GM12878 (cell line): ENCODE measurements around the gene TOMM40. TPM values are rescaled to one million over a fixed set of nuclear protein-coding genes. Genes with fewer than 3 reads are reported as not detected.

Experiments used
- ATAC-seq: fragments of 200-7000 bp; cut with Tn5 transposase; 3 replicates; pipeline ENCODE4 v1.9.1; 2020; ENCODE audit warnings: mild to moderate bottlenecking, moderate library complexity
- BruUV-seq: library from RNA; stranded (reverse); fragments of 400-500 nt; replicated peaks from 2 replicates; lab custom pipeline; 2021; lab: Mats Ljungman, UMichigan
- CTCF ChIA-PET: fragments of 300-600 bp; sonication (Branson Sonifier 250); formaldehyde crosslinking; extraction: SDS; loops from one replicate; lab custom pipeline; 2021; ENCODE audit warnings: inconsistent platforms; lab: Yijun Ruan, JAX
- POLR2A ChIA-PET: fragments of 350-600 bp; formaldehyde crosslinking; extraction: SDS; loops from one replicate; lab custom pipeline; 2021; ENCODE audit warnings: inconsistent platforms; lab: Charles Lee
- RAD21 ChIA-PET: fragments of 300-600 bp; sonication (Branson Sonifier 250); formaldehyde crosslinking; loops from one replicate; lab custom pipeline; 2023; ENCODE audit warnings: antibody characterized with exemption; ENCODE audit not compliant: unreplicated experiment; lab: Charles Lee
- SMC1A ChIA-PET: fragments of 300-600 bp; sonication (Branson Sonifier 250); formaldehyde crosslinking; loops from one replicate; lab custom pipeline; 2023; ENCODE audit not compliant: unreplicated experiment, uncharacterized antibody; lab: Charles Lee
- DNase-seq: peaks from one replicate; pipeline ENCODE4 v3.0.0-alpha.2; 2011; ENCODE audit warnings: low read depth, low spot score
- FAIRE-seq: peaks from 3 replicates; lab custom pipeline; 2011; peaks lifted over from hg19 to GRCh38; lab: Jason Lieb, UNC
- H2AFZ ChIP-seq: 2 replicates; pipeline ENCODE4 v1.6.0; 2011; ENCODE audit warnings: low read depth, low read length, control low read depth; ENCODE audit not compliant: control insufficient read depth
- H3K27ac ChIP-seq: 2 replicates; pipeline ENCODE4 v1.5.1; 2011; ENCODE audit warnings: control low read depth; ENCODE audit not compliant: control insufficient read depth, insufficient read depth
- H3K27me3 ChIP-seq, 2 experiments: replicated peaks in 1 of 2; 2 replicates each; pipeline versions ENCODE4 v1.6.0 to v1.6.1; 2011; ENCODE audit warnings: low read length in 1 of 2; ENCODE audit not compliant: control insufficient read depth in 2 of 2, insufficient read depth in 2 of 2
- H3K36me3 ChIP-seq, 2 experiments: 2 replicates each; pipeline ENCODE4 v1.5.1; 2011; ENCODE audit warnings: low read length in 1 of 2; ENCODE audit not compliant: control insufficient read depth in 2 of 2, insufficient read depth in 2 of 2
- H3K4me1 ChIP-seq: 2 replicates; pipeline ENCODE4 v1.6.1; 2011; ENCODE audit warnings: mild to moderate bottlenecking, low read length, moderate library complexity, mixed read lengths; ENCODE audit not compliant: control insufficient read depth, insufficient read depth
- H3K4me2 ChIP-seq: 2 replicates; pipeline ENCODE4 v1.6.0; 2011; ENCODE audit warnings: control low read depth; ENCODE audit not compliant: control insufficient read depth, insufficient read depth
- H3K4me3 ChIP-seq: fragments of 200-600 bp; sonication (generic); 2 replicates; pipeline ENCODE4 v1.5.1; 2016
- H3K79me2 ChIP-seq: 2 replicates; pipeline ENCODE4 v1.6.0; 2011; ENCODE audit warnings: low read length; ENCODE audit not compliant: control insufficient read depth, insufficient read depth
- H3K9ac ChIP-seq: 2 replicates; pipeline ENCODE4 v1.8.0; 2011; ENCODE audit warnings: low read length, control low read depth, mixed read lengths; ENCODE audit not compliant: control insufficient read depth, insufficient read depth
- H3K9me3 ChIP-seq: replicated peaks from 3 replicates; pipeline ENCODE4 v1.5.1; 2011; ENCODE audit warnings: mild to moderate bottlenecking, low read length; ENCODE audit not compliant: control insufficient read depth, insufficient read depth
- H4K20me1 ChIP-seq: 2 replicates; pipeline ENCODE4 v1.6.0; 2011; ENCODE audit not compliant: control insufficient read depth, insufficient read depth
- BHLHE40 ChIP-seq, 2 experiments: fragments of 450-650 bp in 1 of 2; IDR thresholded peaks; 2 replicates each; pipeline ENCODE4 v1.6.1; 2011 to 2017; ENCODE audit warnings: low read depth in 2 of 2, borderline replicate concordance in 1 of 2, improper control_type of control experiment in 1 of 2, low read length in 1 of 2, mild to moderate bottlenecking in 1 of 2
- CBFB ChIP-seq: IDR thresholded peaks from 2 replicates; pipeline ENCODE4 v1.6.1; 2016; ENCODE audit warnings: antibody characterized with exemption, low read depth
- ETV6 ChIP-seq, 2 experiments: fragments of 450-650 bp in 1 of 2; IDR thresholded peaks in 1 of 2; conservative IDR thresholded peaks in 1 of 2; 2 replicates each; pipeline ENCODE4 v1.6.1; 2014; ENCODE audit warnings: antibody characterized with exemption in 1 of 2, borderline replicate concordance in 1 of 2, low read depth in 1 of 2, mild to moderate bottlenecking in 1 of 2, moderate library complexity in 1 of 2
- IRF5 ChIP-seq: fragments of 450-650 bp; IDR thresholded peaks from 2 replicates; pipeline ENCODE4 v1.6.1; 2017; ENCODE audit warnings: borderline replicate concordance
- JUND ChIP-seq: IDR thresholded peaks from 2 replicates; pipeline ENCODE4 v1.6.1; 2012; ENCODE audit warnings: low read depth, mild to moderate bottlenecking, low read length, improper control_type of control experiment, moderate library complexity
- POLR2A ChIP-seq: IDR thresholded peaks from 2 replicates; pipeline ENCODE4 v1.6.1; 2011; ENCODE audit warnings: low read depth, mild to moderate bottlenecking, low read length
- SMAD1 ChIP-seq: fragments of 450-650 bp; IDR thresholded peaks from 2 replicates; pipeline ENCODE4 v1.6.1; 2018; ENCODE audit warnings: mild to moderate bottlenecking, low read depth; ENCODE audit not compliant: partially characterized antibody
- SREBF2 ChIP-seq: IDR thresholded peaks from 2 replicates; pipeline ENCODE4 v1.6.1; 2012; ENCODE audit warnings: mild to moderate bottlenecking, low read length
- TAF1 ChIP-seq: IDR thresholded peaks from 2 replicates; pipeline ENCODE4 v1.6.1; 2011; ENCODE audit warnings: mild to moderate bottlenecking, low read depth, low read length, borderline replicate concordance
- TARDBP ChIP-seq: IDR thresholded peaks from 2 replicates; pipeline ENCODE4 v1.6.1; 2016; ENCODE audit warnings: borderline replicate concordance
- ZNF592 ChIP-seq: fragments of 450-650 bp; IDR thresholded peaks from 2 replicates; pipeline ENCODE4 v1.6.1; 2017; ENCODE audit warnings: mild to moderate bottlenecking, moderate library complexity
- WGBS: methylation state at CpG from one replicate; pipeline ENCODE4 v1.1.6; 2016; ENCODE audit warnings: low lambda C conversion rate; ENCODE audit not compliant: insufficient replicate concordance, insufficient coverage; ENCODE audit errors: missing lambda C conversion rate; 5-methylcytosine and 5-hydroxymethylcytosine counted together
- in situ Hi-C: fragments of 300-500 bp; cut with MboI; formaldehyde crosslinking; loops from 9 replicates; pipeline ENCODE4 v1.14.3; 2018; ENCODE audit warnings: mixed read lengths
- intact Hi-C: fragments of 100-400 bp; cut with micrococcal nuclease; formaldehyde crosslinking; loops from one replicate; pipeline ENCODE4 v1.14.2; 2022; ENCODE audit not compliant: unreplicated experiment
- polyA plus RNA-seq, 11 experiments: library from polyadenylated mRNA; depleted of rRNA in 4 of 11; unstranded in 6 of 11; stranded (reverse) in 5 of 11; fragments of >200 nt; fragmentation: Nextera tagmentation in 4 of 11; fragmentation: Illumina TruSeq in 1 of 11; extraction: Ambion mirVana in 4 of 11; extraction: Trizol in 1 of 11; gene quantifications; 1 replicate in 1 of 11; 2 replicates in 10 of 11; pipeline versions ENCODE4 v1.2.1 to v1.2.3, GENCODE V29; 2011 to 2016; ENCODE audit warnings: inconsistent platforms in 2 of 11, missing spikeins in 2 of 11, low read depth in 1 of 11
- total RNA-seq, 4 experiments: library from RNA; depleted of rRNA in 3 of 4; stranded (reverse); fragments of >200 nt in 3 of 4; fragmentation: Illumina TruSeq in 1 of 4; extraction: Trizol in 1 of 4; gene quantifications; 2 replicates each; pipeline versions ENCODE4 v1.2.1 to v1.2.3, GENCODE V29; 2013 to 2021

Gene TOMM40
- total and polyA plus RNA-seq, 10 of the 15 experiments (the other 5 are each of a cell fraction or from before 2014, with no cell fraction given), result 0.85 to 221 (median 99.9) TPM

GRCh38 chr19:44903602-44904425 lies 12.8 kb downstream of the TOMM40 start (continued):
- TF ChIP-seq ZNF592 (no peak), SREBF2 (no peak), BHLHE40 (IDR thresholded peaks at IDR 0.05; ENCODE audit: borderline replicate concordance in 1 of 2, low read depth in 2 of 2, low read length in 1 of 2) (no peak), TARDBP (0 out of 2 replicates have a peak, but pooled peaks have one; percentile 18)

- Histone ChIP-seq H3K9me3 (no peaks in the 10 kb centered on the region), H4K20me1 (no peaks in the 10 kb centered on the region; the same call in 1 of the 2 replicates), H3K9ac (no peak overlapping the region), H3K36me3 (peaks cover 8 to 22% of the 10 kb centered on the region in 2 experiments; a peak in 3 of 4 replicates), H3K27ac (no peak overlapping the region), H3K4me2 (no peak overlapping the region), H2AFZ (no peak overlapping the region), H3K27me3 (no peaks in the 10 kb centered on the region), H3K79me2 (no peaks in the 10 kb centered on the region), H3K4me1 (no peaks in the 10 kb centered on the region), H3K4me3 (no peak overlapping the region)
- ChIA-PET RAD21 (interaction anchor here (2.3 kb wide), 1 partner anchor 155 kb away, joined by 8 read pairs; no protein-coding TSS in a partner anchor), SMC1A (interaction anchor here (2.2 to 2.3 kb wide), 2 partner anchors 47 to 49 kb away, joined by 7 to 11 read pairs; no protein-coding TSS in a partner anchor), POLR2A (interaction anchor here (1.0 kb wide), 1 partner anchor 135 kb away, joined by 3 read pairs; no protein-coding TSS in a partner anchor), CTCF (interaction anchor here (0.8 to 4.3 kb wide), 11 partner anchors 11 to 221 kb away, joined by 3 to 34 read pairs (median 4); partner anchors contain the start of genes CLPTM1 and TOMM40)
- BruUV-seq, result no TSS peak
- in situ Hi-C loops, result loop anchor here (5.0 to 10.0 kb wide), 3 partner anchors 50 to 430 kb away; partner anchors contain the start of gene CLPTM1
- 80% methylated on average over 12 of the region's 12 CpGs for WGBS
- FAIRE-seq (no peak), ATAC-seq (no peak), DNase-seq (no peak)
- intact Hi-C loops, result no loop called here
- no peak for TF ChIP-seq IRF5
- peak; percentile 45; the same call in 1 of the 2 replicates for TF ChIP-seq POLR2A
- TF ChIP-seq JUND, result no peak
- TF ChIP-seq CBFB, result peak; percentile 36; the same call in 1 of the 2 replicates
- TF ChIP-seq ETV6 (conservative IDR thresholded peaks at IDR 0.05 in 1 of 2, IDR thresholded peaks at IDR 0.05 in 1 of 2; ENCODE audit: borderline replicate concordance in 1 of 2, low read depth in 1 of 2), result no peak
- TF ChIP-seq TAF1, result no peak
- no peak for TF ChIP-seq SMAD1
These were observed 13.5 kb downstream of the TOMM40 start for GRCh38 chr19:44904426-44904994.
